PFSK-1 (cell line): Measurements from ENCODE around the gene RPLP2.

Source experiments
- POLR2AphosphoS5 ChIP-seq: IDR thresholded peaks from 2 replicates; pipeline ENCODE4 v1.6.1; 2012; ENCODE audit warnings: low read depth, mild to moderate bottlenecking, control low read depth, low read length, moderate library complexity
- SIN3A ChIP-seq: IDR thresholded peaks from 2 replicates; pipeline ENCODE4 v1.6.1; 2012; ENCODE audit warnings: mild to moderate bottlenecking, low read length, moderate library complexity, borderline replicate concordance; ENCODE audit not compliant: insufficient read depth

- TF ChIP-seq POLR2AphosphoS5 = no peak
- TF ChIP-seq SIN3A = no peak
These were observed 38.7 kb downstream of the RPLP2 start for GRCh38 chr11:848380-848931.
